ENCODE results near the gene GDF2.

GRCh38 chr10:47363781-47364180 is 41.5 kb downstream of the GDF2 start:
- TF ChIP-seq GATA2 (IDR thresholded peaks at IDR 0.05; ENCODE audit: low read depth, low read length) = no peak
- no peak for TF ChIP-seq GATA3 (IDR thresholded peaks at IDR 0.05; ENCODE audit: low read depth, low read length)

Measured in SH-SY5Y (cell line).